CD14-positive monocyte (primary cell): ENCODE measurements around the gene MORN1. TPM values are rescaled to one million over a fixed set of nuclear protein-coding genes. Genes with fewer than 3 reads are reported as not detected.

ENCODE experiments used
- DNase-seq, 3 donors: peaks; one replicate each; pipeline ENCODE4 v3.0.0-alpha.2; 2011 to 2022
- H2AFZ ChIP-seq: 2 replicates; pipeline ENCODE4 v1.6.0; 2012; ENCODE audit warnings: mild to moderate bottlenecking, low read depth, low read length, inconsistent platforms; ENCODE audit not compliant: insufficient read depth, poor library complexity, severe bottlenecking
- H3K27ac ChIP-seq, 2 donors: 1 replicate in 1 of 2; 2 replicates in 1 of 2; pipeline ENCODE4 v1.5.1; 2012 to 2013; ENCODE audit warnings: low read length in 2 of 2, control low read depth in 1 of 2, inconsistent platforms in 1 of 2, low read depth in 1 of 2, mild to moderate bottlenecking in 1 of 2
- H3K27me3 ChIP-seq, 2 donors: one replicate each; pipeline versions ENCODE4 v1.6.0 to v1.6.1; 2011 to 2013; ENCODE audit warnings: low read length in 2 of 2; ENCODE audit not compliant: control insufficient read depth in 2 of 2, insufficient read depth in 2 of 2
- H3K36me3 ChIP-seq, 2 donors: replicated peaks in 1 of 2; 1 replicate in 1 of 2; 2 replicates in 1 of 2; pipeline versions ENCODE4 v1.5.1 to v1.6.1; 2012 to 2013; ENCODE audit warnings: low read length in 2 of 2, control low read depth in 1 of 2, inconsistent platforms in 1 of 2, mild to moderate bottlenecking in 1 of 2; ENCODE audit not compliant: insufficient read depth in 2 of 2, control insufficient read depth in 1 of 2
- H3K4me1 ChIP-seq, 2 donors: 1 replicate in 1 of 2; 2 replicates in 1 of 2; pipeline versions ENCODE4 v1.5.1 to v1.6.1; 2012 to 2013; ENCODE audit warnings: low read length in 2 of 2, control low read depth in 1 of 2, inconsistent platforms in 1 of 2, mild to moderate bottlenecking in 1 of 2, moderate library complexity in 1 of 2; ENCODE audit not compliant: insufficient read depth in 2 of 2, control insufficient read depth in 1 of 2
- H3K4me2 ChIP-seq: replicated peaks from 2 replicates; pipeline ENCODE3; 2012; ENCODE audit warnings: low read length, moderate library complexity, mild to moderate bottlenecking; ENCODE audit not compliant: poor library complexity, severe bottlenecking; ENCODE audit errors: extremely low read depth
- H3K4me3 ChIP-seq, 3 experiments: fragments of 200-600 bp in 1 of 3; sonication (generic) in 1 of 3; replicated peaks in 1 of 3; 1 replicate in 2 of 3; 2 replicates in 1 of 3; pipeline ENCODE4 v1.5.1; 2011 to 2013; ENCODE audit warnings: low read length in 3 of 3, mild to moderate bottlenecking in 3 of 3, control low read depth in 2 of 3, low read depth in 2 of 3, inconsistent platforms in 1 of 3, moderate library complexity in 1 of 3
- H3K79me2 ChIP-seq: 2 replicates; pipeline ENCODE4 v1.6.0; 2012; ENCODE audit warnings: mild to moderate bottlenecking, control low read depth, inconsistent platforms, low read length, moderate library complexity; ENCODE audit not compliant: insufficient read depth
- H3K9ac ChIP-seq: 2 replicates; pipeline ENCODE4 v1.6.0; 2017; ENCODE audit warnings: low read length, mild to moderate bottlenecking; ENCODE audit not compliant: insufficient read depth, poor library complexity, severe bottlenecking
- H3K9me3 ChIP-seq, 2 donors: replicated peaks in 1 of 2; 1 replicate in 1 of 2; 2 replicates in 1 of 2; pipeline versions ENCODE4 v1.5.1 to v1.6.1; 2012 to 2013; ENCODE audit warnings: low read length in 2 of 2, control low read depth in 1 of 2; ENCODE audit not compliant: control insufficient read depth in 1 of 2, insufficient read depth in 1 of 2
- H4K20me1 ChIP-seq: 2 replicates; pipeline ENCODE4 v1.6.0; 2012; ENCODE audit warnings: mild to moderate bottlenecking, low read length, control low read depth, moderate library complexity; ENCODE audit not compliant: insufficient read depth
- H3K27ac Mint-ChIP-seq, 7 donors: one replicate each; pipeline ENCODE4 v1.8.0; 2020; ENCODE audit warnings: mild to moderate bottlenecking in 7 of 7, mixed read lengths in 7 of 7, moderate library complexity in 6 of 7, inconsistent platforms in 2 of 7
- H3K27me3 Mint-ChIP-seq, 3 donors: one replicate each; pipeline ENCODE4 v1.8.0; 2021 to 2022; ENCODE audit warnings: low read depth in 3 of 3, mild to moderate bottlenecking in 3 of 3, mixed read lengths in 3 of 3, moderate library complexity in 3 of 3, inconsistent platforms in 1 of 3
- H3K36me3 Mint-ChIP-seq, 2 donors: one replicate each; pipeline ENCODE4 v1.8.0; 2020; ENCODE audit warnings: mixed read lengths in 2 of 2, inconsistent platforms in 1 of 2, mild to moderate bottlenecking in 1 of 2
- H3K4me1 Mint-ChIP-seq: one replicate; pipeline ENCODE4 v1.8.0; 2020; ENCODE audit warnings: mild to moderate bottlenecking, mixed read lengths
- H3K4me3 Mint-ChIP-seq, 2 donors: one replicate each; pipeline ENCODE4 v1.8.0; 2020; ENCODE audit warnings: mild to moderate bottlenecking in 2 of 2, mixed read lengths in 2 of 2, moderate library complexity in 1 of 2
- H3K9me3 Mint-ChIP-seq, 7 donors: one replicate each; pipeline ENCODE4 v1.8.0; 2020 to 2022; ENCODE audit warnings: mixed read lengths in 7 of 7, mild to moderate bottlenecking in 6 of 7, moderate library complexity in 6 of 7, inconsistent platforms in 2 of 7
- CTCF ChIP-seq: fragments of 200-600 bp; IDR thresholded peaks from one replicate; pipeline ENCODE4 v1.8.0; 2022; ENCODE audit warnings: antibody characterized with exemption, mild to moderate bottlenecking
- WGBS: methylation state at CpG from one replicate; pipeline ENCODE4 v1.1.5; 2013; ENCODE audit warnings: missing lambda C conversion rate; ENCODE audit not compliant: insufficient coverage; 5-methylcytosine and 5-hydroxymethylcytosine counted together
- intact Hi-C, 2 donors: fragments of 100-400 bp; cut with micrococcal nuclease; formaldehyde crosslinking; loops; one replicate each; pipeline versions ENCODE4 v1.15.0 to v1.15.1; 2023
- polyA plus RNA-seq, 3 donors: library from polyadenylated mRNA; depleted of rRNA in 1 of 3; unstranded in 2 of 3; stranded (reverse) in 1 of 3; fragments of 300-500 nt in 2 of 3; fragments of >200 nt in 1 of 3; fragmentation: Illumina TruSeq in 2 of 3; gene quantifications; 1 replicate in 2 of 3; 2 replicates in 1 of 3; pipeline ENCODE4 v1.2.3, GENCODE V29; 2012 to 2021

MORN1 gene
- polyA plus RNA-seq, 3 donors = 1.5 to 3.0 (median 1.7) TPM

DNA sequence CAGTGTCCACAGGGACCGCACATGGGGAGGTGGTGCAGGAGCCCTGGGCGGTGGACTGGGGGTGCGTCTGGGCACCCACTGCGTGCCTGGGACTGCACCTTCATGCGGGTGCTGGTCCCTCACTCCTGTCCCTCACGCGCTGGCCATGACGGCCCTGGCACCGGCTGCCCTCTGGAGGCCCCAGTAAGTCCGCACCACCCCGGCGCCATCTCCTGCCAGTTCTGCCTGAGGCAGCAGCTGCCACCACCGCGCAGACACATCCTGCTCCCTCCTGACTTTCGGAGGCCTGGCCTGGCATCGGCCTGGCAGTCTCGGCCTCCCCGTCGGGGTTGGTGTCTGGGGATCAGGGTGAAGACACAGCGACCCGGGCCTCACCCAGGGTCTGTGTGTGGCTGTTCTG is 64.8 kb downstream of the MORN1 start:
- no peaks in the 10 kb centered on the region for H4K20me1 ChIP-seq
- H3K4me3 Mint-ChIP-seq = no peak overlapping the region
- H3K4me1 Mint-ChIP-seq = no peaks in the 10 kb centered on the region
- H3K4me1 ChIP-seq = no peaks in the 10 kb centered on the region
- no peak overlapping the region for H3K27ac ChIP-seq
- H3K27ac Mint-ChIP-seq = no peak overlapping the region
- peaks cover 9 to 17% of the 10 kb centered on the region in 2 donors for H3K9me3 ChIP-seq
- no peaks in the 10 kb centered on the region for H3K36me3 ChIP-seq
- intact Hi-C loops = loop anchor here in 1 of 2 donors (5.0 kb wide), 1 partner anchor 46 kb away; no protein-coding TSS in a partner anchor
- no peaks in the 10 kb centered on the region for H3K79me2 ChIP-seq
- no peak overlapping the region for H3K9ac ChIP-seq
- no peak for TF ChIP-seq CTCF
- H3K4me3 ChIP-seq = no peak overlapping the region
- peaks cover 0 to 10% of the 10 kb centered on the region in 2 donors for H3K27me3 ChIP-seq
- peaks cover 6 to 16% (median 10%) of the 10 kb centered on the region in 7 donors for H3K9me3 Mint-ChIP-seq
- no peak overlapping the region for H2AFZ ChIP-seq
- WGBS = 91% methylated on average over 21 of the region's 21 CpGs
- H3K4me2 ChIP-seq = no peak overlapping the region
- peaks cover 8 to 18% (median 18%) of the 10 kb centered on the region in 3 donors for H3K27me3 Mint-ChIP-seq
- peaks cover 0 to 3% of the 10 kb centered on the region in 2 donors for H3K36me3 Mint-ChIP-seq
- no peak for DNase-seq

DNA sequence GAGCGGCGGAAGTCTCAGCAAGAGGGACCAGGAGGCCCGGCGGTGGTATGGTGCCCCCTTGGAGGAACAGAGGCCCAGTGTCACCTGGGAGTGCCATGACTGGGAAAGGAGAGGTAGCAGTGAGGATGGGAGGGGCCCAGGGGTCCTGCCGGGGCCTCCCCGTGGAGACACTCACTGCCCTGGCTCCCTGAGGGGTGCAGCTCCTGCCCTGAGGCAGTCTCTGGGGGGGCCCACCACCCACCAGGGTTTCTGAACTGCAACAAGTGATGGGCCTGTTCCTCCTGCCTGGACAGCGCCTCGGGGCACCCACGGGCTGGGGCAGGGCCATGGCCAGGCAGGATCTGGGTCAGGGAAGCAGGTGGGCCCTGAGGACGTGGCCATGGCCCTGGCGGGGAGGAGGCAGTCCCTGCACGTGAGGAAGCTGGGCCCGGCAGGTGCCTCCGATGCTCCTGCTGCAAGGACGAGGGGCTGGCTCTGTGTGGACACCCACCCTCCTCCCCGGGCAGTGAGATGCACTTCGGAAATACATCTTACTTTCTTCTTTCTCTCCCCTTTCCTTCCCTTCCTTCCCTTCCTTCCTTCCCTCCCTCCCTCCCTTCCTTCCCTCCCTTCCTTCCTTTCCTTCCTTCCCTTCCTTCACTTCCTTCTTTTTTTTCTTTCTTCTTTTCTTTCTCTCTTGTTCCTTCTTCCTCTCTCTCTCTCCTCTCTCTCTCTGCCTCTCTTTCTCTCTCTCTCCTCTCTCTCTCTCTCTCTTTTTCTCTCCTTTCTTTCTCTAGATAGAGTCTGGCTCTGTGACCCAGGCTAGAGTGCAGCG is 66.6 kb downstream of the MORN1 start:
- peaks cover 0 to 15% of the 10 kb centered on the region in 2 donors for H3K27me3 ChIP-seq
- H3K4me1 ChIP-seq = no peaks in the 10 kb centered on the region
- no peaks in the 10 kb centered on the region for H3K79me2 ChIP-seq
- 95% methylated on average over 13 of the region's 18 CpGs for WGBS
- no peak for TF ChIP-seq CTCF
- no peaks in the 10 kb centered on the region for H4K20me1 ChIP-seq
- no peak overlapping the region for H3K4me2 ChIP-seq
- DNase-seq = no peak
- Mint-ChIP-seq H3K9me3 (peaks cover 6 to 16% (median 10%) of the 10 kb centered on the region in 7 donors), H3K27ac (peak overlapping the region in 1 of 7 donors; percentile 18), H3K36me3 (peaks cover 0 to 3% of the 10 kb centered on the region in 2 donors), H3K4me1 (no peaks in the 10 kb centered on the region), H3K27me3 (peaks cover 9 to 26% (median 24%) of the 10 kb centered on the region in 3 donors), H3K4me3 (no peak overlapping the region)
- no peak overlapping the region for H3K4me3 ChIP-seq
- no peak overlapping the region for H3K9ac ChIP-seq
- no peaks in the 10 kb centered on the region for H3K36me3 ChIP-seq
- H3K27ac ChIP-seq = no peak overlapping the region
- intact Hi-C loops = loop anchor here in 1 of 2 donors (5.0 kb wide), 1 partner anchor 48 kb away; no protein-coding TSS in a partner anchor
- H2AFZ ChIP-seq = no peak overlapping the region
- H3K9me3 ChIP-seq = peaks cover 9 to 17% of the 10 kb centered on the region in 2 donors
